ENCODE measurements around the gene POMC.
"Not testable (repeated sequence)": the region's sequence is repeated elsewhere in the genome, so short reads cannot be mapped to it uniquely, and the experiment has no call there.

Gene POMC

GRCh38 chr2:25176541-25177181, 8.3 kb upstream of the POMC start:
- DNase-seq (ENCODE audit: low read depth in 2 of 2), result no peak

- DNase-seq (ENCODE audit: low read depth in 2 of 2), result no peak
These were observed 7.8 kb upstream of the POMC start for GRCh38 chr2:25176138-25176537.

- DNase-seq (ENCODE audit: low read depth in 2 of 2), result no peak
These were observed 5.9 kb upstream of the POMC start for GRCh38 chr2:25174192-25174861.

- no peak for DNase-seq (ENCODE audit: low read depth in 2 of 2)
These were observed 5.3 kb upstream of the POMC start for GRCh38 chr2:25173719-25174118.

DNA sequence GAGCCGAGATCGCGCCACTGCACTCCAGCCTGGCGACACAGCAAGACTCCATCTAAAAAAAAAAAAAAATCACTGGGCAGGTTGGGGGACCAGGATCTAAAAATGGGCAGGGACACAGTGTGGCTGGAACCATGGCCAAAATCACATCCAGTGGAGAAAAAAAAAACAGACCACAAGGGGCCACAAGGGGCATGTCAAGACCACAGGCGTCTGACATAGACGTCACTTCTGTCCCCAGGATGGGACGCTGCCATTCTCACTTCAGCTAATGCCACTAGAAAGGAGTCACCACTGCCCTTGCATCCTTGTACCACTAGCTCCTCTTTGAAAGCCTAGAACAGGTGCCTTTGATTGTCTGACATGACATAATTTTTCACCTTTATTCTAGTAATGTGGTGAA, 2.5 kb upstream of the POMC start:
- DNase-seq (ENCODE audit: low read depth in 2 of 2), result no peak

- no peak for DNase-seq (ENCODE audit: low read depth in 2 of 2)
These were observed 692 bp upstream of the POMC start for GRCh38 chr2:25169073-25169470.

- DNase-seq (ENCODE audit: low read depth in 2 of 2), result peak; percentile 19 to 23
These were observed 2.1 kb downstream of the POMC start for GRCh38 chr2:25165992-25166875.

DNA sequence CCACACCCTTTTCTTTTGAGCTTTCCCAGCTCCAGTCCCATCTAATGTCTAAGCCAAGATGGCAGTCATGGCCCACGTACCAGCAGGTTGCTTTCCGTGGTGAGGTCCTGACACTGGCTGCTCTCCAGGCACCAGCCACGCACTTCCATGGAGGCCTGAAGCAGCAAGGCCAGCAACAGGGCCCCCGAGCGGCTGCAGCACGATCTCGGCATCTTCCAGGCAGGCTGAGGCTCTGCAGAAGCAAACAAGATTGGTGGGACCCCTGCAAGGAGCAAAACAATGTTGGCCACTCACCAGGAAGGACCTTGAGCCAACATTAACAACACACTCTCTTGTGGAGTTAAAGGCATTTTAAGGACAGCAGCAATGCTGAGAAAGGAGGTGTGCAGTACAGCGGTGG, 3.8 kb downstream of the POMC start:
- DNase-seq (ENCODE audit: low read depth in 2 of 2), result no peak

GRCh38 chr2:25162061-25162460, 6.3 kb downstream of the POMC start:
- DNase-seq (ENCODE audit: low read depth in 2 of 2), result not testable (repeated sequence)

DNA sequence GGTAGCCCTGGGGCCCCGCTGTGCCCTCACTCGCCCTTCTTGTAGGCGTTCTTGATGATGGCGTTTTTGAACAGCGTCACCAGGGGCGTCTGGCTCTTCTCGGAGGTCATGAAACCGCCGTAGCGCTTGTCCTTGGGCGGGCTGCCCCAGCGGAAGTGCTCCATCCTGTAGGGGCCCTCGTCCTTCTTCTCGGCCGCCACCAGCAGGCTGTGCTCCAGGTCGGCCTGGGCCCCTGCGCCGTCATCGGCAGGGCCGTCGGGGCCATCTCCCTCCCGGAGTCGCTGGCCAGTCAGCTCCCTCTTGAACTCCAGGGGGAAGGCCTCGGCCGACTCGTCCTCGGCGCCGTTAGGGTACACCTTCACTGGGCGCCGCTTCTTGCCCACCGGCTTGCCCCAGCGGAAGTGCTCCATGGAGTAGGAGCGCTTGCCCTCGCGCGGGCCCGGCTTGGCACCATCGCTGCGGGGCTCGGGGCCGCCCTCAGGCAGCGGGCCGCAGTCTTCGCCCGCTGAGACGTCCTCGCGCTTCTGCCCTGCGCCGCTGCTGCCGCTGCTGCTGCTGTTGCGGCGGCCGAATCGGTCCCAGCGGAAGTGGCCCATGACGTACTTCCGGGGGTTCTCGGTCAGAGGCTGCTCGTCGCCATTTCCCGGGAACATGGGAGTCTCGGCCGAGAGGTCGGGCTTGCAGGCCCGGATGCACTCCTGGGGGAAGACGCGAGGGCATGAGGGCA, 7.2 kb downstream of the POMC start:
- DNase-seq (ENCODE audit: low read depth in 2 of 2), result peak; percentile 65 to 68

DNA sequence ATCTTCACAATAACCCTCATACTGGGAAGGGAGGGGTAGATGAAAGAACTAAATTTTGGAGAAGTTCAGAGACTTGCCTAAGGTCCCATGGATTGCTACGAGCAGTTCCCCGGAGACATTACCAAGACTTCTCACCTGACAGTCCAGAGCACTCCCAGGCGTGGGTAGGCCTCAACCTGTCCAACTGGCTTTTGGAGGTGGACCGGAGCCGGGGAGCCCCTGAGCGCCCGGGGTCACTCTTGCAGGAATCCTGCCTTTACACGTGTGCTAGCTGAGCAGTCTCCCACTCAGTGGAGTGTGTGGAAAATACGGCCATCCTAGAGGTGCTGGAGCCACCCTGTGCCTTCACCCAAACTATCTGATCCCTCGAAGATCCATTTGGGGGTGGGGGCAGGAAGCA, 8.0 kb downstream of the POMC start:
- no peak for DNase-seq (ENCODE audit: low read depth in 2 of 2)

DNA sequence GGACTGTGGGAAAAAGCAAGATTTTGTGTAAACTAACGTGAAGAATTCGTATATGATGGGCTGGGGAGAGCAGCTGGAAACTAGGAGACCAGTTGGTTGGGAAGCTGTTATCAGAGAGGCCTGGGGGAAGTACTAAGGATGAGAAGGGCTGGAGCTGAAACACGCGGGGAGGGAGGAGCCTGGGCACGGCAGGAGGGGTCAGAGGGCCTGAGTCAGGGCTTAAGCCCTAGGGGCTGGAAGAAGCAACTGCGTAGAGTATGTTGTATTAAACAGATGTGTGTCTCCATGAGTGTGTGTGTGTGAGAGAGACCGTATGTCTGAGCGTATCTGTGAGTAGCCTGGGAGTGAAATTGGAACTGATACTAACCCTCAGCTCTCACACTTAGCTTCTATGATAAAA, 8.4 kb downstream of the POMC start:
- no peak for DNase-seq (ENCODE audit: low read depth in 2 of 2)

DNA sequence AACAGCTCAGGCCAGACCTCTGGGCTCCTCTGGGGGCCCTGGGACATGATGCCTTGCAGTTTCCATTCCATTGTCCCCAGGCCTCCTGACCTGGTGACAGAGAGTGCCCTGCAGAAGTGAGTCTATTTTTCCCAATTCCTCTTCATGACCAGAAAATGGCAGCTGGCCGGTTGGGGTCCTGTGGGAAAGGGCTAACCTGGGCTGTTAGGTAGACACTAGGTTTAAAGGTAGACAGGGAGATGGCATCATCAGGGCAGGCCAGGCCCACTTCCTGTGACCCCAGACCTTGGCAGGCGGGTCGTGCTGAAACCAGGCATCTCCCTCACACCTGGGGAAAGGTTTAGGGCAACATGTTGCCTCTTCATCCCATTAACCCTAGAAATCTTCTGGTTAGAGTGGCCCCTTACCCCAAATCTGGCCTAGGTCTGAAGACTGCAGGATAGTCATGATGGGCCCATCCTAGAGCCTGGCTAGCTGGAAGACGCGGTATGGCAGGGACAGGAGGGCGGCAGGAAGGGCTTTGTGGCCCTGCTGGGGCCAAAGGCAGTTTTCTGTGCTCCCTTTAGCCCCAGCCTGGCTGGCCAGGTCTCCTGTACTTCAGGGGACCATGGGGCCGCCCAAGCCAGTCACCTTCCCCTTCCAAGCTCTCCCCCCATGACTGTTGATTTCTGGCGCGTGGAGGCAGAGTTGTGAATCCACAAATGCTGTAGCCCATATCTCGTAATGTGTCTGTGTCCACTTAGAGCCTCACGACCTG, 10.1 kb downstream of the POMC start:
- no peak for DNase-seq (ENCODE audit: low read depth in 2 of 2)

GRCh38 chr2:25155401-25155800, 13.0 kb downstream of the POMC start:
- no peak for DNase-seq (ENCODE audit: low read depth in 2 of 2)

GRCh38 chr2:25151718-25152117, 16.7 kb downstream of the POMC start:
- no peak for DNase-seq (ENCODE audit: low read depth in 2 of 2)

DNA sequence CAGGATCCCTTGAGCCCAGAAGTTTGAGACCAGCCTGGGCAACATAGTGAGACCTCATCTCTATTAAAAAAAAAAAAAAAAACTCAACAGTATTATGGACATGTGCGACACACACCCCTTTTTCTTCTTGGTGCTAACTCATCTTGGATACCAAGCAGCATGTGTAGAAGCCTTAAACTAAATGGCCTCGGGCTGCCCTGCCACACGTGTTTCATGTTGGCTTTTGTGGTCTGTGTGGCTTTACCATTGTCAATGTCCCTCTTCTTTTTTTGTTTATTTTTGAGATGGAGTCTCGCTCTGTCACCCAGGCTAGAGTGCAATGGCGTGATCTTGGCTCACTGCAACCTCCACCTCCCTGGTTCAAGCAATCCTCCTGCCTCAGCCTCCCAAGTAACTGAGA, 17.4 kb downstream of the POMC start:
- DNase-seq (ENCODE audit: low read depth in 2 of 2), result not testable (repeated sequence)

GRCh38 chr2:25149646-25150045, 18.7 kb downstream of the POMC start:
- DNase-seq (ENCODE audit: low read depth in 2 of 2), result no peak

GRCh38 chr2:25146896-25147295, 21.5 kb downstream of the POMC start:
- DNase-seq (ENCODE audit: low read depth in 2 of 2), result no peak

DNA sequence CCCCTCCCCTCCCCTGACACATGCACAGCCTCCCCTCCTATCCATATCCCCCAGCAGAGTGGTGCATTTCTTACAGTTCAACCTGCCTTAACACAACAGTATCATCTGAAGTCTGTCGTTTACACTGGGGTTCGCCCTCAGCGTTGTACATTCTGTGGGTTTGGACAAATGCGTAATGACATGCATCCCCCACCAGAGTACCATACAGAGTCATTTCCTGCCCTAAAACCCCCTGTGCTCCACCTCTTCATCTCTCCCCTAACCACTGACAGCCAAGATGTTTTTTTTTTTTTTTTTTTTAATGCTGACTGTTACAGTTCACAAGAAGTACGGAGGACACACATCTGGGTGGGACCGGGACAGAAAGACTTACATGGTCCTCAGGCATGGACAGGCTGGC, 22.6 kb downstream of the POMC start:
- no peak for DNase-seq (ENCODE audit: low read depth in 2 of 2)

GRCh38 chr2:25141120-25141519, 27.3 kb downstream of the POMC start:
- no peak for DNase-seq (ENCODE audit: low read depth in 2 of 2)

GRCh38 chr2:25140535-25140934, 27.8 kb downstream of the POMC start:
- DNase-seq (ENCODE audit: low read depth in 2 of 2), result not testable (repeated sequence)
